DND-41 (cell line): ENCODE data around the gene SUV39H1.
A peak's percentile ranks its signal among the peaks of the same experiment; 100 is the strongest.
"Not testable (repeated sequence)": the region's sequence is repeated elsewhere in the genome, so short reads cannot be mapped to it uniquely, and the experiment has no call there.

ENCODE experiments used
- ATAC-seq: fragments of 200-7000 bp; cut with Tn5 transposase; 3 replicates; pipeline ENCODE4 v1.9.1; 2021; ENCODE audit warnings: low read depth; ENCODE audit not compliant: insufficient read depth
- DNase-seq: peaks from one replicate; pipeline ENCODE4 v3.0.0-alpha.2; 2020
- H2AFZ ChIP-seq: 2 replicates; pipeline ENCODE4 v1.6.0; 2012; ENCODE audit warnings: low read depth, low read length
- H3K27ac ChIP-seq: 2 replicates; pipeline ENCODE4 v1.5.1; 2012; ENCODE audit warnings: low read length, inconsistent platforms
- H3K27me3 ChIP-seq: fragments of 200-600 bp; sonication (generic); 2 replicates; pipeline ENCODE4 v1.6.0; 2012; ENCODE audit warnings: low read length, mild to moderate bottlenecking, inconsistent platforms; ENCODE audit not compliant: insufficient read depth, poor library complexity
- H3K36me3 ChIP-seq: 2 replicates; pipeline ENCODE4 v1.5.1; 2012; ENCODE audit warnings: low read length, inconsistent platforms; ENCODE audit not compliant: insufficient read depth
- H3K4me1 ChIP-seq: 2 replicates; pipeline ENCODE4 v1.5.1; 2012; ENCODE audit warnings: mild to moderate bottlenecking, low read length; ENCODE audit not compliant: insufficient read depth
- H3K4me2 ChIP-seq: 2 replicates; pipeline ENCODE4 v1.6.0; 2012; ENCODE audit warnings: mild to moderate bottlenecking, moderate library complexity, low read length, inconsistent platforms; ENCODE audit not compliant: insufficient read depth
- H3K4me3 ChIP-seq, 2 experiments: fragments of 200-600 bp in 1 of 2; shearing (Covaris generic) in 1 of 2; 2 replicates each; pipeline ENCODE4 v1.5.1; 2012 to 2016; ENCODE audit warnings: inconsistent platforms in 2 of 2, low read length in 2 of 2, mild to moderate bottlenecking in 2 of 2, low read depth in 1 of 2, moderate library complexity in 1 of 2
- H3K79me2 ChIP-seq: 2 replicates; pipeline ENCODE4 v1.6.0; 2012; ENCODE audit warnings: low read length, inconsistent platforms; ENCODE audit not compliant: insufficient read depth
- H3K9ac ChIP-seq: 2 replicates; pipeline ENCODE4 v1.6.0; 2012; ENCODE audit warnings: low read depth, mild to moderate bottlenecking, inconsistent platforms, low read length, moderate library complexity
- H3K9me3 ChIP-seq: 2 replicates; pipeline ENCODE4 v1.5.1; 2012; ENCODE audit warnings: low read length, moderate library complexity, mild to moderate bottlenecking, inconsistent platforms; ENCODE audit not compliant: insufficient read depth, severe bottlenecking
- H4K20me1 ChIP-seq: 2 replicates; pipeline ENCODE4 v1.6.0; 2012; ENCODE audit warnings: low read length; ENCODE audit not compliant: insufficient read depth
- CTCF ChIP-seq: IDR thresholded peaks from 2 replicates; pipeline ENCODE4 v1.5.1; 2012; ENCODE audit warnings: borderline replicate concordance, low read length, moderate library complexity, mild to moderate bottlenecking; ENCODE audit not compliant: poor library complexity, severe bottlenecking; ENCODE audit errors: extremely low read depth
- EZH2 ChIP-seq: IDR thresholded peaks from 3 replicates; pipeline ENCODE4 v1.6.1; 2012; ENCODE audit warnings: borderline replicate concordance, low read depth, mild to moderate bottlenecking, moderate library complexity, low read length, inconsistent platforms; ENCODE audit not compliant: severe bottlenecking

SUV39H1 gene

GRCh38 chrX:48688531-48689150, 7.9 kb upstream of the SUV39H1 start:
- H3K4me2 ChIP-seq = no peak overlapping the region
- TF ChIP-seq EZH2 = no peak
- TF ChIP-seq CTCF = no peak
- H3K27ac ChIP-seq = no peak overlapping the region
- H2AFZ ChIP-seq = no peak overlapping the region
- H3K36me3 ChIP-seq = peaks cover 43% of the 10 kb centered on the region
- H3K4me1 ChIP-seq = peaks cover 23% of the 10 kb centered on the region
- H4K20me1 ChIP-seq = no peaks in the 10 kb centered on the region
- no peak overlapping the region for H3K9ac ChIP-seq
- no peak for ATAC-seq
- no peak for DNase-seq
- H3K79me2 ChIP-seq = peaks cover 24% of the 10 kb centered on the region
- no peaks in the 10 kb centered on the region for H3K9me3 ChIP-seq
- no peak overlapping the region for H3K4me3 ChIP-seq
- H3K27me3 ChIP-seq = no peaks in the 10 kb centered on the region

GRCh38 chrX:48689208-48689920, 7.2 kb upstream of the SUV39H1 start:
- Histone ChIP-seq H3K27ac (no peak overlapping the region), H3K36me3 (peaks cover 43% of the 10 kb centered on the region), H3K4me3 (no peak overlapping the region), H3K4me1 (peaks cover 19% of the 10 kb centered on the region), H2AFZ (no peak overlapping the region), H3K27me3 (no peaks in the 10 kb centered on the region), H3K9ac (no peak overlapping the region), H3K9me3 (no peaks in the 10 kb centered on the region), H3K4me2 (no peak overlapping the region), H4K20me1 (no peaks in the 10 kb centered on the region), H3K79me2 (peaks cover 16% of the 10 kb centered on the region)
- DNase-seq (no peak), ATAC-seq (no peak)
- TF ChIP-seq CTCF (no peak), EZH2 (no peak)

GRCh38 chrX:48691746-48692145, 4.8 kb upstream of the SUV39H1 start:
- ATAC-seq, H3K9ac ChIP-seq, H3K27ac ChIP-seq, H3K4me1 ChIP-seq, H3K9me3 ChIP-seq, H3K4me3 ChIP-seq, H4K20me1 ChIP-seq, H3K27me3 ChIP-seq, H2AFZ ChIP-seq, DNase-seq, H3K4me2 ChIP-seq, H3K79me2 ChIP-seq: not testable (repeated sequence)
- peaks cover 26% of the 10 kb centered on the region for H3K36me3 ChIP-seq

- Histone ChIP-seq H3K27ac (no peak overlapping the region), H3K9ac (peak overlapping the region; percentile 81), H3K4me1 (peaks cover 32% of the 10 kb centered on the region), H3K36me3 (peaks cover 18% of the 10 kb centered on the region), H3K79me2 (peaks cover 31% of the 10 kb centered on the region), H4K20me1 (no peaks in the 10 kb centered on the region; the same call in 1 of the 2 replicates), H3K4me2 (peak overlapping the region; percentile 94; the same call in 1 of the 2 replicates), H3K27me3 (no peaks in the 10 kb centered on the region), H2AFZ (no peak overlapping the region), H3K9me3 (no peaks in the 10 kb centered on the region), H3K4me3 (no peak overlapping the region)
- DNase-seq (no peak), ATAC-seq (no peak)
- TF ChIP-seq CTCF = no peak
Observed at GRCh38 chrX:48694776-48695533, 1.6 kb upstream of the SUV39H1 start.
